DMS79 treated with DMSO at 0.1 percent for 48 hours (cell line): ENCODE results near the gene SMPD3.

Experiments
- DNase-seq: peaks from one replicate; lab custom pipeline; 2025; lab: John Stamatoyannopoulos, UW

SMPD3 gene

GRCh38 chr16:68382296-68382718, 66.0 kb downstream of the SMPD3 start:
- DNase-seq: no peak

- DNase-seq: no peak
Observed at GRCh38 chr16:68381363-68381724, 67.0 kb downstream of the SMPD3 start.

GRCh38 chr16:68380676-68381362, 67.5 kb downstream of the SMPD3 start:
- no peak for DNase-seq

- DNase-seq: no peak
Observed at GRCh38 chr16:68380348-68380670, 68.0 kb downstream of the SMPD3 start.

GRCh38 chr16:68379472-68380347, 68.6 kb downstream of the SMPD3 start:
- DNase-seq: peak; percentile 38

GRCh38 chr16:68378436-68379415, 69.6 kb downstream of the SMPD3 start:
- no peak for DNase-seq

- DNase-seq: peak; percentile 13
Observed at GRCh38 chr16:68377667-68378393, 70.5 kb downstream of the SMPD3 start.

GRCh38 chr16:68377221-68377620, 71.1 kb downstream of the SMPD3 start:
- DNase-seq: no peak

- no peak for DNase-seq
Observed at GRCh38 chr16:68376590-68376989, 71.7 kb downstream of the SMPD3 start.

- DNase-seq: no peak
Observed at GRCh38 chr16:68375801-68376536, 72.3 kb downstream of the SMPD3 start.

- no peak for DNase-seq
Observed at GRCh38 chr16:68374961-68375660, 73.2 kb downstream of the SMPD3 start.

GRCh38 chr16:68374246-68374805, 74.0 kb downstream of the SMPD3 start:
- DNase-seq: no peak

- DNase-seq: no peak
Observed at GRCh38 chr16:68373528-68374245, 74.6 kb downstream of the SMPD3 start.

GRCh38 chr16:68372806-68373205, 75.5 kb downstream of the SMPD3 start:
- no peak for DNase-seq

- no peak for DNase-seq
Observed at GRCh38 chr16:68372381-68372720, 76.0 kb downstream of the SMPD3 start.

GRCh38 chr16:68371706-68372380, 76.5 kb downstream of the SMPD3 start:
- no peak for DNase-seq

- DNase-seq: no peak
Observed at GRCh38 chr16:68371276-68371651, 77.0 kb downstream of the SMPD3 start.

GRCh38 chr16:68370581-68371275, 77.6 kb downstream of the SMPD3 start:
- no peak for DNase-seq
